Head of caudate nucleus (tissue), 42 donors: Measurements from ENCODE around the gene GNA12.
A peak's percentile ranks its signal among the peaks of the same experiment; 100 is the strongest.

Experiments used
- DNase-seq, 42 donors: peaks; one replicate each; pipeline versions ENCODE4 v3.0.0 to v3.0.0-alpha.2; 2020 to 2021; ENCODE audit warnings: mixed read lengths in 7 of 42
- intact Hi-C: fragments of 100-400 bp; cut with DNase I; formaldehyde crosslinking; loops from one replicate; pipeline ENCODE4 v1.15.0; 2022

The GNA12 gene

GRCh38 chr7:2796358-2797352, 47.5 kb downstream of the GNA12 start:
- intact Hi-C loops = no loop called here

GRCh38 chr7:2795906-2796305, 48.2 kb downstream of the GNA12 start:
- intact Hi-C loops = no loop called here
- peak in 2 of 42 donors; percentile 2 to 4 for DNase-seq

More at GRCh38 chr7:2796358-2797352, 47.5 kb downstream of the GNA12 start:
- DNase-seq = peak in 2 of 42 donors; percentile 6 to 7

- peak in 2 of 42 donors; percentile 3 to 4 for DNase-seq
- intact Hi-C loops = no loop called here
These were observed 49.1 kb downstream of the GNA12 start for GRCh38 chr7:2794836-2795636.

- intact Hi-C loops = no loop called here
- DNase-seq = peak in 1 of 42 donors; percentile 5
These were observed 51.1 kb downstream of the GNA12 start for GRCh38 chr7:2792856-2793487.

- intact Hi-C loops = no loop called here
- DNase-seq = peak in 2 of 42 donors; percentile 6 to 36
These were observed 51.9 kb downstream of the GNA12 start for GRCh38 chr7:2792235-2792634.

- DNase-seq = peak in 25 of 42 donors; percentile 28 to 90 (median 54)
- intact Hi-C loops = no loop called here
These were observed 52.7 kb downstream of the GNA12 start for GRCh38 chr7:2791390-2791789.

GRCh38 chr7:2787251-2787951, 56.7 kb downstream of the GNA12 start:
- intact Hi-C loops = no loop called here
- peak in 1 of 42 donors; percentile 4 for DNase-seq

- DNase-seq = peak in 1 of 42 donors; percentile 6
- intact Hi-C loops = no loop called here
These were observed 57.4 kb downstream of the GNA12 start for GRCh38 chr7:2786607-2787116.

- intact Hi-C loops = no loop called here
- peak in 1 of 42 donors; percentile 2 for DNase-seq
These were observed 59.0 kb downstream of the GNA12 start for GRCh38 chr7:2785071-2785500.

GRCh38 chr7:2782565-2782964, 61.5 kb downstream of the GNA12 start:
- DNase-seq = no peak
- intact Hi-C loops = no loop called here

- intact Hi-C loops = no loop called here
- no peak for DNase-seq
These were observed 62.0 kb downstream of the GNA12 start for GRCh38 chr7:2782121-2782520.

- intact Hi-C loops = no loop called here
- no peak for DNase-seq
These were observed 62.5 kb downstream of the GNA12 start for GRCh38 chr7:2781636-2782035.

- intact Hi-C loops = no loop called here
- peak in 1 of 42 donors; percentile 4 for DNase-seq
These were observed 65.1 kb downstream of the GNA12 start for GRCh38 chr7:2779051-2779450.

GRCh38 chr7:2777898-2778535, 66.1 kb downstream of the GNA12 start:
- intact Hi-C loops = no loop called here

GRCh38 chr7:2776401-2776800, 67.7 kb downstream of the GNA12 start:
- intact Hi-C loops = no loop called here
- DNase-seq = no peak

More at GRCh38 chr7:2777898-2778535, 66.1 kb downstream of the GNA12 start:
- DNase-seq = no peak

- intact Hi-C loops = no loop called here
- no peak for DNase-seq
These were observed 68.3 kb downstream of the GNA12 start for GRCh38 chr7:2775785-2776184.

- intact Hi-C loops = no loop called here
- peak in 12 of 42 donors; percentile 31 to 70 (median 44) for DNase-seq
These were observed 68.7 kb downstream of the GNA12 start for GRCh38 chr7:2775376-2775775.

GRCh38 chr7:2774935-2775334, 69.2 kb downstream of the GNA12 start:
- peak in 11 of 42 donors; percentile 35 to 76 (median 57) for DNase-seq
- intact Hi-C loops = no loop called here
